Vagina (tissue), 2 donors: ENCODE measurements around the gene ALKBH6.

ENCODE experiments used
- CTCF ChIP-seq, 3 experiments: fragments of 450-650 bp in 2 of 3; fragments of 200-600 bp in 1 of 3; sonication (generic) in 1 of 3; IDR thresholded peaks; one replicate each; pipeline ENCODE4 v1.5.1; 2017 to 2019; ENCODE audit warnings: antibody characterized with exemption in 3 of 3, mild to moderate bottlenecking in 2 of 3, moderate library complexity in 2 of 3
- POLR2A ChIP-seq, 2 donors: fragments of 450-650 bp; IDR thresholded peaks; one replicate each; pipeline ENCODE4 v1.6.1; 2017; ENCODE audit warnings: antibody characterized with exemption in 2 of 2, mild to moderate bottlenecking in 2 of 2, moderate library complexity in 2 of 2

DNA sequence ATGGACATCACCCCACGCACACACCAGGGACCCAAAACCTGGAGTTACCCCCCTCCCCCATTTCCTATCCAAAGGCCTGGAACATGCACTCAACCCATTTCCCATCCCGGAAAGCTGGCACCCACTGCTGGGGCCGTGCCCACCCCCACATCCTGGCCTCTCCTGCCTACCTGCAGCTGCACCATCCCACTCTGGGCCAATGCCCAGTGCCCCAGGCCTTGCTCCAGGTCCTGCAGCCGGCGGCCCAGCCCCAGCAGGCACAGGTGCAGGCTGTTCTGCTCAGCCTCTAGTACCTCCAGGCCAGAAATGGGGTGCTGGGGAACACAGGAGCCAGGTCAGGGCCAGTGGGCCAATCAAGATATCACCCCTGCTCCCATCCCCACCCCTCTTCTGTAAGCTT is 7.1 kb downstream of the ALKBH6 start:
- no peak for TF ChIP-seq POLR2A (IDR thresholded peaks at IDR 0.05)
- TF ChIP-seq CTCF (IDR thresholded peaks at IDR 0.05) = no peak
